HG03139 (cell line): ENCODE measurements around the gene PLK5.
"Not testable (repeated sequence)": the region's sequence is repeated elsewhere in the genome, so short reads cannot be mapped to it uniquely, and the experiment has no call there.

ENCODE experiments used
- ATAC-seq: cut with Tn5 transposase; IDR thresholded peaks from one replicate; pipeline ENCODE4 v1.9.1; 2021; ENCODE audit not compliant: unreplicated experiment

Gene PLK5

DNA sequence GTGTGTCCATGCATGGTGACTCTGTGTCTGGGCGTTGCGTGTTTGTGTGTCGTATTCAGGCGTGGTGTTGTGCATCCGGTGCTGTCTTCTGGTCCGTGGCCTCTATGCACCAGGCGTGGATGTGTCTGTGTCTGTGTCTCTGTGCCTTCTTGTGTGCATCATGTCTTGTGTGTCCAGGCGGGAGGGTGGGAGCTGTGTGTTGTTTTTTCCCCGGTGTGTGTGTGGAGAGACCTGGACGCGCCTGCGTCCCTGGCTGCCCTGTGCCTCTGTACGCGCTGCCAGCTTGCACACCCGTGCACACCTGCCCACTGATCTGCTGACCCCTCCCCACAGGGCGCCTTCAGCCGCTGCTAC, 1.1 kb downstream of the PLK5 start:
- ATAC-seq, result no peak

DNA sequence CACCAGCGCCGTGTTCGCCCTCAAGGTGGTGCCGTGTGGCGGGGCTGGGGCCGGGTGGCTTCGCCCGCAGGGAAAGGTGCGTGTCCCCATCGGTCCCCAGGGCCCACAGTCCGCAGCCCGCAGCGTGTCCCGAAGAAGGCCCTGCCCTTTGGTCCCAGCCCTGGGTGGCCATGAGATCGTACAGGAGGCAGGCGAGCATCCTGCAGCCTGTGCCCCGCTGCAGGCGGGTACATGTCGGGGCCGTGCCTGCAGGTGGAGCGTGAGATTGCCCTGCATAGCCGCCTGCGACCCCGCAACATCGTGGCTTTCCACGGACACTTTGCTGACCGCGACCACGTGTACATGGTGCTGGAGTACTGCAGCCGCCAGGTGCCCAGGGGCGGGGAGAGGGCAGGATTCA, 1.5 kb downstream of the PLK5 start:
- no peak for ATAC-seq

DNA sequence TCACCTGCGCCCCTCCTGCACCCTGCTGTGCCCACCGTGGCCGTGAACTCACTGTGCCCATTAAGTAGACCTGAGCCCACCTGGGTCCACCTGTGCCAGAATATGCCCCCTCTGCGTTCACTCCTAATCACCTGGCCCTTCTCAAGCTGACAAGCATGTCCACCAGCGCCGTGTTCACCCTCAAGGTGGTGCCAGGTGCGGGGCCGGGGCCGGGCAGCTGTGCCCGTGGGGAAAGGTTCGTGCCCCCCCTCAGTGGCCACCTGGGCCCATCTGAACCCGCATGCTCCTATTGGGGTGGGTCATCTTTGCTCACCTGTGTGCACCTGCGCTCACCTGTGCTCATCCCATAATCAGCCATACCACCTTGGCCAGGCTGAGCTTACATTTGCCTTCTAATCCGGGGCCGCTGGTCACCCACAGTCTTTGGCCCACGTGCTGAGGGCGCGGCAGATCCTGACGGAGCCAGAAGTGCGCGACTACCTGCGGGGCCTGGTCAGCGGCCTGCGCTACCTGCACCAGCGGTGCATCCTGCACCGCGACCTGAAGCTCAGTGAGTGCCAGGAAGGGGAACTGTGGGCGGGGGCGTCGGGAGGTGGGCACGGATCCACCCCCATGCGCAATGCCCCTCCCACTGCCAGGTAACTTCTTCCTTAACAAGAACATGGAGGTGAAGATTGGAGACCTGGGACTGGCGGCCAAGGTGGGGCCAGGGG, 2.3 kb downstream of the PLK5 start:
- no peak for ATAC-seq

DNA sequence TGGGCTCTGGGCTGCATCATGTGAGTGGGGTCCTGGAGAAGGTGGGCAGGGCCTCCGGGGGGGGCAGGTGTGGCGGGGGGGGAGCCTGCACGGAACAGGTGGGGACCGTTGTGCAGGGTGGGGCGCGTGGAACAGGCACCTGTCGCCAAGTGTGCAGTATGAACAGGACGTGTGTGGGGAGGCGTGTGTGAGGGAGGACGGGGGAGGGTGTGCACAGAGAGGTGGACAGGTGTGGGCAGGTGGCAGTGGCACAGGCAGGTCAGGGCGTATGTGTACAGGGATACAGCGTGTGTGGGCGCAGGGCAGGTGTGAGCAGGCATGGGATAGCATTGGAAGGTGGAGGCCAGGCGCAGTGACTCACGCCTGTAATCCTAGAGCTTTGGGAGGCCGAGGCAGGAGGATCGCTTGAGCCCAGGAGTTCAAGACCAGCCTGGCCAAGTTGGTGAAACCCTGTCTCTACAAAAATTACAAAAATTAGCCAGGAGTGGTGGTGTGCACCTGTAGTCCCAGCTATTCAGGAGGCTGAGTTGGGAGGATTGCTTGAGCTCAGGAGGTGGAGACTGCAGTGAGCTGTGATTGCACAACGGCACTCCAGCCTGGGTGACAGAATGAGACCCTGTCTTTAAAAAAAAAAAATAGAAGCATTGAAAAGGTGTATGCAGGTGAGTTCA, 3.2 kb downstream of the PLK5 start:
- ATAC-seq, result no peak

DNA sequence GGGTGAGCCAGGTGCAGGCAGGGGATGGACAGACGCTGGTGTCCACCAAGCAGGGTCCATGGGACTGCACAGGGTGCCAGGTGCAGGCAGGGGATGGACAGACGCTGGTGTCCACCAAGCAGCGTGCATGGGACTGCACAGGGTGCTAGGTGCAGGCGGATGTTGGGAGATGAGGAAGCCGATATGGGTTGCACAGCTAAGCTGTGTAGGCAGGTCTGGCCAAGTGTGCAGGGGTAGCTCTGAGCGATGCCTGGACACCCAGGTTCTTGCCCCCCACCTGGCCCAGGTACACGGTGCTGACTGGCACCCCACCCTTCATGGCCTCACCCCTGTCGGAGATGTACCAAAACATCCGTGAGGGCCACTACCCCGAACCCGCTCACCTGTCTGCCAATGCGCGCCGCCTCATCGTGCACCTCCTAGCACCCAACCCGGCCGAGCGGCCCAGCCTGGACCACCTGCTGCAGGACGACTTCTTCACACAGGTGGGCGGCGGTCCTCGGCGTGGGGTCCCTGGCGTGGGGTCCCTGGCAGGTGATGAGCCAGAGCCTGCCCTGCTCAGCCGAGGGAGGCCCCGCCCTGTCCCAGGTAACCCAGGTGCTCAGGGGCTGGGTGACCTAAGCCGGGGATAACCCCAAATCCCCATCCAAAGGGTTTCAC, 3.9 kb downstream of the PLK5 start:
- no peak for ATAC-seq

DNA sequence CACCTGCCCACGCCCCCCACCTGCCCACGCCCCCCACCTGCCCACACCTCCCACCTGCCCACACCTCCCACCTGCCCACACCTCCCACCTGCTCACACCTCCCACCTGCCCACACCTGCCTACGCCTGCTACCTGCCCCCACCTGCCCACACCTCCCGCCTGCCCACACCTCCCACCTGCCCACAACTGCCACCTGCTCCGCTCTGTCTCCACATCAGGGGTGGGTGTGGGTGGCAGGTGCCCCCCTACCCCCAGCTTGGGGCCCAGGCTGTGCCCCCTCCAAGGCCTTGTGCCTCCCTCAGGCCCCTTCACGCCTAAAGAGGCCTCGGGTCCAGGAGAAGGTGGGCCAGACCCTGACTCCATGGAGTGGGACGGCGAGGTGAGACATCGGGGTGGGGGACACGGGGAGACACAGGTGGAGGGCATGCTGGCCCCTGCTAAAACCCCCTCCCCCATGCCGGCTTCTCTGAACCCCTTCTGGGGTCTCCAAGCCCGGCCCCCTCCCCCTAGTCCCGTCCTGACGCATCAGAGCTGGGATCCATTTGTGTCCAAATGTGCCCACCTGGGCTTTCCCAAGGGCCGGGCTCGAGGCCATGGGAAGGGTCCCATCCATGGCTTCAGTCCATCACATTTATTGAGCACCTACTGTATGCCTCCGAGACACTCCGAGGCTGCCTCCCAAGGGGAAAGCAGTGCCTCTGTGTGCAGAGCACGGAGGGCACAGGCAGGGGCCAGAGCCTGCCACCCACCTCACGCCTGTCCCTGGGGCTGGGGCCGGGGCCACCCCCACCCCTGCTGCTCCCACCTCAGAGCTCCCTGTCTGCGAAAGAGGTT, 4.9 kb downstream of the PLK5 start:
- ATAC-seq, result no peak

DNA sequence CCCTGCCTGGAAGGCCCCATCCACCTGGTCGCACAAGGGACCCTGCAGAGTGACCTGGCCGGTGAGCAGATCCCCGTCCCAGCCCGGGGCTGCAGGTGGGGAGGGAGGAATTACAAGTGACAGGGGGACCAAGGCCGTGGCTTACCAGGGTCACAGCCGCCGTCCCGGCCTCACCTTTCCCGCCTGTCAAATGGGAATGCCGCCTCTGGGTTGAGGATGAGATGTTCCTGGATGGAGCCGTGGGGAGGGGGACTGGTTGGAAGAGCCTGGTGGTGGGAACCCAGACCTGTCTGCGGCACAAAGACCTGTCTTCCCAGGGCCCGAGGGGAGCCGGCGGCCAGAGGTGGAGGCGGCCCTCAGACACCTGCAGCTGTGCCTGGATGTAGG, 5.5 kb downstream of the PLK5 start:
- ATAC-seq, result no peak

DNA sequence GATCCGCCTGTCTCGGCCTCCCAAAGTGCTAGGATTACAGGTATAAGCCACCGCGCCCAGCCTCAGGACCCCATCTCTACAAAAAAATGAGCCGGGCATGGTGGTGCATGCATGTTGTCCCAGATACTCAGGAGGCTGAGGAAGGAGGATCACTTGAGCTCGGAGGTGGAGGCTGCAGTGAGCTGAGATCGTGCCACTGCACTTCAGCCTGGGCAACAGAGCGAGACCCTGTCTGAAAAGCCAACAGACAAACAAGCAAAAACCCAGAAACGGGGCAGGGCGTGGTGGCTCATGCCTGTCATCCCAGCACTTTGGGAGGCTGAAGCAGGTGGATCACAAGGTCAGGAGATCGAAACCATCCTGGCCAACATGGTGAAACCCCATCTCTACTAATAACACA, 7.0 kb downstream of the PLK5 start:
- not testable (repeated sequence) for ATAC-seq

DNA sequence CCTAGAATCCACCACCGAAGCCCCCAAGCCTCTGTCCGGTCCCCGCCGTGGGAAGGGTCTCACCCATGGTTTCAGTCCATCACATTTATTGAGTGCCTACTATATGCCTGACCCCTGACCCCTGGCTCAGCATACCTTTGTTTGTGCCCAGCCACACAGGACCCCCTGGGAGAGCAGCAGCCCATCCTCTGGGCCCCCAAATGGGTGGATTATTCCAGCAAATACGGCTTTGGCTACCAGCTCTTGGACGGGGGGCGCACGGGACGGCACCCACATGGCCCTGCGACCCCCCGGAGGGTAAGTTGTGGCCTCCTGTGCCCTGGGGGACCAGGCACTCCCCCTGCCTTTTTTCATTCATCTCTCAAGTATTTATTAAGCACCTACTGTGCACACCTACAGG, 7.7 kb downstream of the PLK5 start:
- no peak for ATAC-seq

DNA sequence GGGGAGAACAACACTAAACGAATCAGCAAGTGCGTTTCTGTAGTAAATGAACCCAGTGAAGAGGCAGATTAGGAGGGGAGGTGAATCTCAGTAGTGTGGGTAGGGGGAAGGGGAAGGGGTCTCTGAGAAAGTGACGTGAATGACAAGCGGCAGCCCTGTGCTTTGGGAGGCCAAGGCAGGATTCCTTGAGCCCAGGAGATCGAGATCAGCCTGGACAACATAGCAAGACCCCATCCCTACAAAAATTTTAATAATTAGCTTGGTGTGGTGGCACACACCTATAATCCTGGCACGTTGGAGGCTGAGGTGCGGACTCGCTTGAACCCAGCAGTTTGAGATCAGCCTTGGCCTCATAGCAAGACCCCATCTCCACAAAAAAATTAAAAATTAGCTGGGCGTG, 8.1 kb downstream of the PLK5 start:
- no peak for ATAC-seq

DNA sequence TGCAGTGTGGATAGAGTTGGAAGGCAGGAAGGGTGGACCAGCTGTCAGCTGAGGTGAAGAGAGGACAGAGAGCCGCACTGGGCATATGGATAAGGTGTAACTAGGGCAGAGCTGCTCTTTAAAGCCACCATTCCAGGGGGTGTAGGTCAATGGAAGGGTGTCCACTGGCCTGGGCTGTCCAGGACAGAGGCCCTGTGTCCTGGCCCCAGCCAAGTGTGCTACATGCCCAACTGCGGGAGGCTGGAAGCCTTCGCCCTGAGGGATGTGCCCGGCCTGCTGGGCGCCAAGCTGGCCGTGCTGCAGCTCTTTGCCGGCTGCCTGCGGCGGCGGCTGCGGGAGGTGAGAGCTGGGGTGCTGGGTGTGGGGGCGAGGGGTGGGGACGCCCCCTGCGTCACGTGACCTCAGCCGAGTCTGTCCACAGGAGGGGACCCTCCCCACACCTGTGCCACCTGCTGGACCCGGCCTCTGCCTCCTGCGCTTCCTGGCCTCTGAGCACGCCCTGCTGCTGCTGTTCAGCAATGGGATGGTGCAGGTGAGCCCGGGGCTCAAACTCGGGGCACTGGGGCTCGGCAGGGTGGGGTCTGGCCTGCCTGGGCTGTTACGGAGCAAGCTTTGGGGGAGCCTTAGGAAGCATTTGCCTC, 9.8 kb downstream of the PLK5 start:
- no peak for ATAC-seq

DNA sequence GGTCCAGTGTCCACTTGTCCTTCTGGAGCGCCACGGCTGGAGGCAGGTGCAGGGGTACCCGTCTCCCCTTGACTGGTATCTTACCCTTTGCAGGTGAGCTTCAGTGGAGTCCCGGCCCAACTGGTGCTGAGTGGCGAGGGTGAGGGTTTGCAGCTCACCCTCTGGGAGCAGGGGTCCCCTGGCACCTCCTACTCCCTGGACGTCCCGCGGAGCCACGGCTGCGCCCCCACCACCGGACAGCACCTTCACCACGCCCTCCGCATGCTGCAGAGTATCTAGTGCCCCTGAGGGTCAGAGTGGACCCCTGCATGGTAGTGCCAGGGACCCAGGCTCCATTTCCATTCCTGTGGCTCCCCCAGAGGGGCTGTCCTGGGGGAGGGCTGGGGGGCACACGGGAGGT, 11.1 kb downstream of the PLK5 start:
- ATAC-seq, result no peak

DNA sequence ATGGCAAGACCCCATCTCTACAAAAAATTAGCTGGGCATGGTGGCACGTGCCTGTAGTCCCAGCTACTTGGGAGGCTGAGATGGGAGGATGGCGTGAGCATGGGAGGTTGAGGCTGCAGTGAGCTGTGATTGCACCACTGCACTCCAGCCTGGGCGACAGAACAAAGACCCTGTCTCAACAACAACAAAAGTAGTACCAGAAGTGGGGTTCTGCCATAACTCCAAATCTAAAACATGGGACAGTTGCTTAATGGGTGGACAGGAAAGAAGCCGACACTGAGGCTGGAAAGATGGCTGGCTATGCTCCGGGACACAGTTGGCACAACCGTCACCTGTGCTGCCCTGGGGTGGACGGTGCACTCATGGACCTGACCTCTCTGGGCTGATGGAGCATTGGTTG, 11.8 kb downstream of the PLK5 start:
- not testable (repeated sequence) for ATAC-seq

DNA sequence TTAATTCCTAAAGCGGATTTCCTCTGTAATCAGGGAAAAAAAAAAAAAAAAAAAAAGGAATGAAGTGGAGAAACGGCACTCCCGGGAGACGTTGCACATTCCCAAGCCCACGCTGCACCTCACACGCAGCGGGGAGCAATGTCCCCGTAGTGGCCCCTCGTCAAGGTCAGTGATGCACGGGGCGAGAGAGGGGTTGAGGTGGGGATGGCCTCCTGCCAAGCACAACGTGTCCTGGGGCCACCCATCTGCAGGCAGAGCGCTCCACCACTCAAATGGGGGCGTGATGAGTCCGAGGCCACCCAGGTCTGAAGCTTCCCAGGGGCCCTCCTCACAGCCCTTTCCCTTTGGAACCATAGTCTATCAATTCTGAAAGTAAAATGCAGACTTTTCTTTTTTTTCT, 15.1 kb downstream of the PLK5 start:
- ATAC-seq, result no peak

DNA sequence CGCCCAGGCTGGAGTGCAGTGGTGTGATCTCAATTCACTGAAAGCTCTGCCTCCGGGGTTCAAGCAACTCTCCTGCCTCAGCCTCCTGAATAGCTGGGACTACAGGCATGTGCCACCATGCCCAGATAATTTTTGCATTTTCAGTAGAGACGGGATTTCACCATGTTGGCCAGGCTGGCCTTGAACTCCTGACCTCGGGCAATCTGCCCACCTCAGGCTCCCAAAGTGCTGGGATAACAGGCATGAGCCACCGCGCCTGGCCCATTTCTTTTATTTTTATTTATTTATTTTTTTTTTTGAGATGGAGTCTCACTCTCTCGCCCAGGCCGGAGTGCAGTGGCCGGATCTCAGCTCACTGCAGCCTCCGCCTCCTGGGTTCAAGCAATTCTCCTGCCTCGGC, 15.9 kb downstream of the PLK5 start:
- ATAC-seq, result not testable (repeated sequence)

DNA sequence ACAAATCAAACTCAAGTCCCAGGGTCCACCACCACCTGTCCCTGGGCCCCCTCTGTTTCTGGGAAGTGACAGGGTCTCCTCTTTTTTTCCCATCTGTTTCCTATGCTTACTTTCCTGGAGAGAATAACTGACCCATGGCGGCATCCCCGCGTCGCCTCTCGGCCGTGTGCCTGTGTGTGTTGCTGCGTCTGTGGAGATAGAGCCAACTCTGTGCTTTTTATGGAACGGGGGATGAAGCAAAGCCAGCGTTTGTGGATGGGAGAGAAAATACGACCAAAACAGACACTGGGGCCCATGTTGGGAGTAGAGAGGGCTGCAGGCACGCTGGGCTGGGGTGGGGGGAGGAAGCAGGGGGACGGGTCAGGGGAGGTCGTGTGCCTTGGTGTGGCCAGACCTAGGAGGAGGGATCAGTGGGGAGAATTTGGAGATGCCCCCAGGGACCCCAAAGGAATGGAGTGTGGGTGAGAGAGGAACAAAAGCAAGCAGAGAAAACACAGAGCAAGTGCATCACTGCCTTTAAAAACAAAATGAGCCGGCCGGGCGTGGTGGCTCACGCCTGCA, 16.6 kb downstream of the PLK5 start:
- no peak for ATAC-seq

DNA sequence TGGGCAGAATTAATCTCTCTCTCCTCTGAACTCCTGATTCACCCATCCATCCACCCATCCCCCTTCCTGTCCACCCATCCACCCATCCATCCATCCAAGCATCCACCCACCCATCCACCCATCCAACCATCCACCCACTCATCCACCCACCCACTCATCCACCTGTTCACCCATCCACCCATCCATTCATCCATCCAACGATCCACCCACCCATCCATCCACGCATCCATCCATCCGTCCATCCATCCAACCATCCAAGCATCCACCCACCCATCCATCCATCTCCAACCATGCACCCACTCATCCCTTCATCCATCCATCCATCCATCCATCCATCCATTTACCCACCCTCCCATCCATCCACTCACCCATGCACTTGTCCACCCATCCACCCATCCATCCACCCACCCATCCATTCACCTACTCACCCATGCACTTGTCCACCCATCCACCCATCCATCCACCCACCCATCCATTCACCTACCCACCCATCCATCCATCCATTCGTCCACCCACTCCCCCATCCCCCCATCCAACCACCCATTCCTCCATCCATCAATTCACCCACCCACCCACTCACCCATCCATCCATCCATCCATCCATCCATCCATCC, 25.6 kb downstream of the PLK5 start:
- ATAC-seq, result no peak

DNA sequence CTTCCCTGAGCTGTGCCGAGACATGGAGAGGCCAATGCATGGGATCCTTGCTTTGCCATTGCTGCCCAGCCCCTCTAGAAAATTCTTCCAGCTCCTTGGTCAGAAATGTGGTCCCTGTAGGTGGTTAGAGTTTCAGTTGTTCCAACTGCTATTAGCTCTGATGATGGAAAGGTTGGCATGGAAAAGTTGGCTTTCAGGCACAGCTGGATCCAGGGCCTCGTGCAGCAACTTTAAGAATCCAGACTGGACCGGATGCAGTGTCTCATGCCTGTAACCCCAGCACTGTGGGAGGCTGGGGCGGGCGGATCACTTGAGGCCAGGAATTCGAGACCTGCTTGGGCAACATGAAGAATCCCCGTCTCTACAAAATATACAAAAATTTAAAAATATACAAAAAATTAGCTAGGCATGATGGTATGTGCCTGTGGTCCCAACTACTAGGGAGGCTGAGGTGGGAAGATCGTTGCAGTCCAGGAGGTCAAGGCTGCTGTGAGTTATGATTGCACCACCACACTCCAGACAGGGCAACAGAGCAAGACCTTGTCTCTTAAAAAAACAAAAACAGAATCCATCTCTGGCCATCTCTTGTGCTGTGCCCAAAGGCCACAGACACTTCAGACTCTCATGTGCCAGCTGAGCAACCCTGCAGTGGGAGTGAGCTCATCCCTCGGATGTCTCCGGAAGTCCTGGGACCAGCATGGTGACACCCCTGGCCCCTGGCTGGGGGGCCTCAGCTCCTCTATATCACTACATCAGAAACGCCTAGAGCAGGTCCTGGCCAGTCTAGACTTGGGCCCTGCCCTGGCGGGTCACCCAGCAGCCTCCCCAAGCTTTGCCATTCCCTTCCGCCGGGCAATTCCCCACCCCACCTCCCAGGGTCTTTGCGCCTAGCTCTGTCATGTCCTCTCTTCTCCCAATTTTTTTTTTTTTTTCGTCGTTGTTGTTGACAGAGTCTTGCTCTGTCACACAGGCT, 27.5 kb downstream of the PLK5 start:
- no peak for ATAC-seq

DNA sequence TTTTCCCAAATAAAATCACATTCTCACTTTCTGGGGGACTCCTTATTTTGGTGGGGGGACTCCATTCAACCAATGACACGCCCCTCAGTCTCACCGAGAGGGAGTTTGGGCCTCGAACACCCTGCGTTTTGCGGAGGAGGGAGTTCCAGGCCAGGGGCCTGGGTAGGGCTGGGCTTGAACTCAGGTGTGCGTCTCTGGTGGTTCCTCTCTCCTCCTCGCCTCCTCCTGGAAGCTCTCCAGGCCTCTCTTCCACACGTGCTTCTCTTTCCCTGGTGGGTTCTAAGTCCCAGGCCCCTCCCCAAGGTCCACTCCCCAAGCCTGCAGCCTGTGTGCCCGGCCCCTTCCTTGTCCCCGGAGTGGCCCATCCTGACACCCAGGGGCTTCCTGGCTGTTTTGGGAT, 29.5 kb downstream of the PLK5 start:
- ATAC-seq, result no peak
